HG03280 (cell line): ENCODE measurements around the gene PIP5K1C.

Experiments used
- ATAC-seq: cut with Tn5 transposase; IDR thresholded peaks from one replicate; pipeline ENCODE4 v1.9.1; 2021; ENCODE audit warnings: mild to moderate bottlenecking, moderate library complexity; ENCODE audit not compliant: unreplicated experiment

The PIP5K1C gene

GRCh38 chr19:3700242-3701032 is at the start of gene PIP5K1C:
Gene PIP5K1C (minus strand): TSS chr19:3700468. CDS start chr19:3700390, 78 bp downstream.
- peak; percentile 88 for ATAC-seq

GRCh38 chr19:3748965-3749364 is 48.7 kb upstream of the PIP5K1C start:
- no peak for ATAC-seq

GRCh38 chr19:3746371-3747056 is 46.2 kb upstream of the PIP5K1C start:
- no peak for ATAC-seq

- no peak for ATAC-seq
These were observed 45.2 kb upstream of the PIP5K1C start for GRCh38 chr19:3745363-3746045.

- no peak for ATAC-seq
These were observed 43.2 kb upstream of the PIP5K1C start for GRCh38 chr19:3743486-3743885.

- no peak for ATAC-seq
These were observed 40.2 kb upstream of the PIP5K1C start for GRCh38 chr19:3740431-3740830.

- no peak for ATAC-seq
These were observed 38.4 kb upstream of the PIP5K1C start for GRCh38 chr19:3738477-3739220.

GRCh38 chr19:3737487-3738205 is 37.4 kb upstream of the PIP5K1C start:
- no peak for ATAC-seq

GRCh38 chr19:3736106-3736724 is 35.9 kb upstream of the PIP5K1C start:
- ATAC-seq = no peak

GRCh38 chr19:3734310-3734600 is 34.0 kb upstream of the PIP5K1C start:
- no peak for ATAC-seq

- no peak for ATAC-seq
These were observed 33.5 kb upstream of the PIP5K1C start for GRCh38 chr19:3733549-3734309.

- no peak for ATAC-seq
These were observed 31.8 kb upstream of the PIP5K1C start for GRCh38 chr19:3732108-3732507.

- ATAC-seq = no peak
These were observed 30.2 kb upstream of the PIP5K1C start for GRCh38 chr19:3730457-3730958.

GRCh38 chr19:3725640-3726310 is 25.5 kb upstream of the PIP5K1C start:
- ATAC-seq = no peak

- no peak for ATAC-seq
These were observed 24.9 kb upstream of the PIP5K1C start for GRCh38 chr19:3725121-3725520.

- ATAC-seq = no peak
These were observed 23.6 kb upstream of the PIP5K1C start for GRCh38 chr19:3723883-3724282.

GRCh38 chr19:3723110-3723488 is 22.8 kb upstream of the PIP5K1C start:
- ATAC-seq = no peak

- no peak for ATAC-seq
These were observed 22.3 kb upstream of the PIP5K1C start for GRCh38 chr19:3722443-3723109.
